HepG2 (cell line): ENCODE results near the gene IL17RA.

ENCODE experiments used
- GABPA ChIP-seq, 2 experiments: IDR thresholded peaks; 2 replicates each; pipeline ENCODE4 v1.6.1; 2011 to 2016; ENCODE audit warnings: low read depth in 2 of 2, low read length in 1 of 2, missing biosample characterization in 1 of 2, missing genetic modification characterization in 1 of 2
- PHF20 ChIP-seq: sonication (generic); formaldehyde crosslinking; IDR thresholded peaks from 2 replicates; pipeline ENCODE4 v1.5.0; 2020; ENCODE audit warnings: mild to moderate bottlenecking, missing genetic modification reagents

DNA sequence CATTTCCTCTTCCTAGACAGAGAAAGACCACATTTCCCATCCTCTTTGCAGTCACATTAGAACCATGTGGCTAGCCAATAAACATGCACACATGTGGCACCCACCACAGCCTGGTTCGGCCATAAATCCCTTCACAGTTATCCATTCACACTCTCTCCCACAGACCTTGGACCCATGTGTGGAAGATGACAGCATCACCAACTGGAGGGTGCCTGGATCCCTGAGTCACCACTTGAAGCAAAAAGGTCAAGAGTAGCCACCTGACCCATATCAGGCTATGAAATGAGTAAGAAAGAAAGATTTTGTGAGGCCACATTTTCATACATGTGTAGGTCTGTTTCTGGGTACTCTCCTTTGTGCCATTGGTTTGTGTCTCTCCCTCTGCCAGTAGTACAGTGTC, 45.4 kb downstream of the IL17RA start:
- no peak for TF ChIP-seq PHF20 (CRISPR knock-in tag)
- no peak for TF ChIP-seq GABPA (IDR thresholded peaks at IDR 0.05; ENCODE audit: low read depth, low read length)
- no peak for TF ChIP-seq GABPA (CRISPR knock-in tag; IDR thresholded peaks at IDR 0.05; ENCODE audit: low read depth)
